Stimulated activated naive CD8-positive, alpha-beta T cell treated with anti-CD3 and anti-CD28 coated beads, Interleukin-15, Interleukin-2, amounts not matched to agents 100 ng/mL and 50 ng/mL, for 24 hours (primary cell): ENCODE measurements around the gene DNASE2B.

Source experiments
- H3K27ac Mint-ChIP-seq: one replicate; pipeline ENCODE4 v1.8.0; 2021; ENCODE audit warnings: mild to moderate bottlenecking, mixed read lengths
- H3K27me3 Mint-ChIP-seq: one replicate; pipeline ENCODE4 v1.8.0; 2021; ENCODE audit warnings: mixed read lengths
- H3K36me3 Mint-ChIP-seq: one replicate; pipeline ENCODE4 v1.8.0; 2021; ENCODE audit warnings: low read depth, mixed read lengths
- H3K4me1 Mint-ChIP-seq: one replicate; pipeline ENCODE4 v1.8.0; 2021; ENCODE audit warnings: low read depth, mixed read lengths
- H3K4me3 Mint-ChIP-seq: one replicate; pipeline ENCODE4 v1.8.0; 2021; ENCODE audit warnings: mild to moderate bottlenecking, mixed read lengths
- H3K9me3 Mint-ChIP-seq: one replicate; pipeline ENCODE4 v1.8.0; 2021; ENCODE audit warnings: mixed read lengths

The DNASE2B gene

GRCh38 chr1:84386716-84387479 is 11.4 kb upstream of the DNASE2B start:
- Mint-ChIP-seq H3K27me3 (no peaks in the 10 kb centered on the region), H3K4me1 (peaks cover 3% of the 10 kb centered on the region), H3K4me3 (no peak overlapping the region), H3K27ac (no peak overlapping the region), H3K36me3 (no peaks in the 10 kb centered on the region), H3K9me3 (no peaks in the 10 kb centered on the region)

- peaks cover 3% of the 10 kb centered on the region for H3K4me1 Mint-ChIP-seq
- H3K27me3 Mint-ChIP-seq = no peaks in the 10 kb centered on the region
- no peak overlapping the region for H3K27ac Mint-ChIP-seq
- no peak overlapping the region for H3K4me3 Mint-ChIP-seq
- no peaks in the 10 kb centered on the region for H3K36me3 Mint-ChIP-seq
- no peaks in the 10 kb centered on the region for H3K9me3 Mint-ChIP-seq
These were observed 10.7 kb upstream of the DNASE2B start for GRCh38 chr1:84387480-84388163.

GRCh38 chr1:84390226-84390625 is 8.1 kb upstream of the DNASE2B start:
- H3K27ac Mint-ChIP-seq = no peak overlapping the region

GRCh38 chr1:84401156-84401555 is 2.9 kb downstream of the DNASE2B start:
- H3K36me3 Mint-ChIP-seq = no peaks in the 10 kb centered on the region
- no peaks in the 10 kb centered on the region for H3K4me1 Mint-ChIP-seq
- H3K9me3 Mint-ChIP-seq = no peaks in the 10 kb centered on the region
- no peaks in the 10 kb centered on the region for H3K27me3 Mint-ChIP-seq
- no peak overlapping the region for H3K27ac Mint-ChIP-seq
- no peak overlapping the region for H3K4me3 Mint-ChIP-seq

More at GRCh38 chr1:84390226-84390625, 8.1 kb upstream of the DNASE2B start:
- no peak overlapping the region for H3K4me3 Mint-ChIP-seq
- H3K27me3 Mint-ChIP-seq = no peaks in the 10 kb centered on the region
- H3K9me3 Mint-ChIP-seq = no peaks in the 10 kb centered on the region
- H3K4me1 Mint-ChIP-seq = peaks cover 3% of the 10 kb centered on the region
- no peaks in the 10 kb centered on the region for H3K36me3 Mint-ChIP-seq

GRCh38 chr1:84402060-84402459 is 3.8 kb downstream of the DNASE2B start:
- no peaks in the 10 kb centered on the region for H3K27me3 Mint-ChIP-seq
- no peak overlapping the region for H3K4me3 Mint-ChIP-seq
- no peaks in the 10 kb centered on the region for H3K9me3 Mint-ChIP-seq
- H3K36me3 Mint-ChIP-seq = no peaks in the 10 kb centered on the region
- H3K4me1 Mint-ChIP-seq = no peaks in the 10 kb centered on the region
- no peak overlapping the region for H3K27ac Mint-ChIP-seq

GRCh38 chr1:84402501-84402900 is 4.2 kb downstream of the DNASE2B start:
- H3K9me3 Mint-ChIP-seq = no peaks in the 10 kb centered on the region
- H3K36me3 Mint-ChIP-seq = no peaks in the 10 kb centered on the region
- H3K27ac Mint-ChIP-seq = no peak overlapping the region
- H3K4me3 Mint-ChIP-seq = no peak overlapping the region
- H3K27me3 Mint-ChIP-seq = no peaks in the 10 kb centered on the region
- no peaks in the 10 kb centered on the region for H3K4me1 Mint-ChIP-seq

- no peaks in the 10 kb centered on the region for H3K36me3 Mint-ChIP-seq
- H3K4me3 Mint-ChIP-seq = no peak overlapping the region
- H3K4me1 Mint-ChIP-seq = no peaks in the 10 kb centered on the region
- no peaks in the 10 kb centered on the region for H3K27me3 Mint-ChIP-seq
- no peak overlapping the region for H3K27ac Mint-ChIP-seq
- no peaks in the 10 kb centered on the region for H3K9me3 Mint-ChIP-seq
These were observed 5.1 kb downstream of the DNASE2B start for GRCh38 chr1:84403347-84403746.

GRCh38 chr1:84406346-84406861 is 8.1 kb downstream of the DNASE2B start:
- Mint-ChIP-seq H3K4me3 (no peak overlapping the region), H3K36me3 (no peaks in the 10 kb centered on the region), H3K27ac (no peak overlapping the region), H3K4me1 (no peaks in the 10 kb centered on the region), H3K9me3 (no peaks in the 10 kb centered on the region), H3K27me3 (no peaks in the 10 kb centered on the region)

GRCh38 chr1:84407524-84407923 is 9.2 kb downstream of the DNASE2B start:
- Mint-ChIP-seq H3K27me3 (no peaks in the 10 kb centered on the region), H3K9me3 (no peaks in the 10 kb centered on the region), H3K4me1 (no peaks in the 10 kb centered on the region), H3K36me3 (no peaks in the 10 kb centered on the region), H3K27ac (no peak overlapping the region), H3K4me3 (no peak overlapping the region)

GRCh38 chr1:84407958-84408422 is 9.7 kb downstream of the DNASE2B start:
- Mint-ChIP-seq H3K27me3 (no peaks in the 10 kb centered on the region), H3K4me1 (no peaks in the 10 kb centered on the region), H3K27ac (no peak overlapping the region), H3K4me3 (no peak overlapping the region), H3K9me3 (no peaks in the 10 kb centered on the region), H3K36me3 (no peaks in the 10 kb centered on the region)

- Mint-ChIP-seq H3K4me1 (no peaks in the 10 kb centered on the region), H3K9me3 (no peaks in the 10 kb centered on the region), H3K36me3 (no peaks in the 10 kb centered on the region), H3K27ac (no peak overlapping the region), H3K4me3 (no peak overlapping the region), H3K27me3 (no peaks in the 10 kb centered on the region)
These were observed 11.6 kb downstream of the DNASE2B start for GRCh38 chr1:84409888-84410287.

GRCh38 chr1:84410328-84411095 is 12.2 kb downstream of the DNASE2B start:
- Mint-ChIP-seq H3K27ac (no peak overlapping the region), H3K4me3 (no peak overlapping the region), H3K4me1 (no peaks in the 10 kb centered on the region), H3K27me3 (no peaks in the 10 kb centered on the region), H3K9me3 (no peaks in the 10 kb centered on the region), H3K36me3 (no peaks in the 10 kb centered on the region)

GRCh38 chr1:84412316-84412942 is 14.1 kb downstream of the DNASE2B start:
- H3K36me3 Mint-ChIP-seq = no peaks in the 10 kb centered on the region
- no peak overlapping the region for H3K27ac Mint-ChIP-seq
- H3K27me3 Mint-ChIP-seq = no peaks in the 10 kb centered on the region
- H3K4me3 Mint-ChIP-seq = no peak overlapping the region
- no peaks in the 10 kb centered on the region for H3K9me3 Mint-ChIP-seq
- H3K4me1 Mint-ChIP-seq = no peaks in the 10 kb centered on the region

GRCh38 chr1:84415396-84415795 is 17.1 kb downstream of the DNASE2B start:
- Mint-ChIP-seq H3K4me3 (no peak overlapping the region), H3K27me3 (no peaks in the 10 kb centered on the region), H3K36me3 (no peaks in the 10 kb centered on the region), H3K27ac (no peak overlapping the region), H3K9me3 (no peaks in the 10 kb centered on the region), H3K4me1 (no peaks in the 10 kb centered on the region)
